ENCODE results near the gene ALDH1L2.

DNA sequence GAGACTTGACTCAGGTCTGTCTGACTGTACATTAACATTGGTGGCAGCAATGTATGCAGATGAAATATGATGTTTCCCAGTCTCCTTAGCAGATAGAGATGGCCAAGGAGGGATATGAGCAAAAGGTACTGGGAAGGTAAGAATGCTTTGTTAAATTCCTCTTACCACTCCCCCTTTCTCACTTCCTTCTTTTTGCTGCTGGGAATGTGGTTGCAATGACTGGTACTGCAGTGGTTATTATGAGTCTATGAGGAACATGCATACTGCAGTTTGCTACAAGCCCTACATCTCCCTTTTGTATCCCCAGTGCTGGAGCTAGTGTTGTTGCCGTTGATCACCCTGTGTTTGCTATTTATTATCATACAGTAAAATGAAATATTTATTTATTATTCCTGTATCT lies 35.9 kb downstream of the ALDH1L2 start:
- TF ChIP-seq, protein P1, sequence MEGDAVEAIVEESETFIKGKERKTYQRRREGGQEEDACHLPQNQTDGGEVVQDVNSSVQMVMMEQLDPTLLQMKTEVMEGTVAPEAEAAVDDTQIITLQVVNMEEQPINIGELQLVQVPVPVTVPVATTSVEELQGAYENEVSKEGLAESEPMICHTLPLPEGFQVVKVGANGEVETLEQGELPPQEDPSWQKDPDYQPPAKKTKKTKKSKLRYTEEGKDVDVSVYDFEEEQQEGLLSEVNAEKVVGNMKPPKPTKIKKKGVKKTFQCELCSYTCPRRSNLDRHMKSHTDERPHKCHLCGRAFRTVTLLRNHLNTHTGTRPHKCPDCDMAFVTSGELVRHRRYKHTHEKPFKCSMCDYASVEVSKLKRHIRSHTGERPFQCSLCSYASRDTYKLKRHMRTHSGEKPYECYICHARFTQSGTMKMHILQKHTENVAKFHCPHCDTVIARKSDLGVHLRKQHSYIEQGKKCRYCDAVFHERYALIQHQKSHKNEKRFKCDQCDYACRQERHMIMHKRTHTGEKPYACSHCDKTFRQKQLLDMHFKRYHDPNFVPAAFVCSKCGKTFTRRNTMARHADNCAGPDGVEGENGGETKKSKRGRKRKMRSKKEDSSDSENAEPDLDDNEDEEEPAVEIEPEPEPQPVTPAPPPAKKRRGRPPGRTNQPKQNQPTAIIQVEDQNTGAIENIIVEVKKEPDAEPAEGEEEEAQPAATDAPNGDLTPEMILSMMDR (IDR thresholded peaks at IDR 0.05; ENCODE audit: low read length): no peak
- no peak for TF ChIP-seq EZH2 (IDR thresholded peaks at IDR 0.05; ENCODE audit: borderline replicate concordance, low read length)
